Mucosa of descending colon (tissue), 3 donors: ENCODE measurements around the gene ANKFY1. TPM values are rescaled to one million over a fixed set of nuclear protein-coding genes. Genes with fewer than 3 reads are reported as not detected.
A peak's percentile ranks its signal among the peaks of the same experiment; 100 is the strongest.
"Not testable (repeated sequence)": the region's sequence is repeated elsewhere in the genome, so short reads cannot be mapped to it uniquely, and the experiment has no call there.

Experiments used
- ATAC-seq: fragments of 200-7000 bp; cut with Tn5 transposase; one replicate; pipeline ENCODE4 v1.9.1; 2020; ENCODE audit warnings: mild to moderate bottlenecking, moderate library complexity
- DNase-seq, 3 donors: peaks; one replicate each; pipeline ENCODE4 v3.0.0-alpha.2; 2020
- H3K36me3 ChIP-seq: fragments of 200-600 bp; one replicate; pipeline ENCODE4 v1.8.0; 2021; ENCODE audit warnings: low read depth, mild to moderate bottlenecking
- H3K4me1 ChIP-seq: fragments of 200-600 bp; one replicate; pipeline ENCODE4 v1.8.0; 2021; ENCODE audit warnings: low read depth, mild to moderate bottlenecking
- H3K4me3 ChIP-seq: fragments of 200-600 bp; one replicate; pipeline ENCODE4 v1.8.0; 2021; ENCODE audit warnings: mild to moderate bottlenecking
- H3K9me3 ChIP-seq: fragments of 200-600 bp; one replicate; pipeline ENCODE4 v1.8.0; 2021; ENCODE audit warnings: mild to moderate bottlenecking
- intact Hi-C, 2 donors: fragments of 100-400 bp; cut with DNase I in 1 of 2; cut with micrococcal nuclease in 1 of 2; formaldehyde crosslinking; loops; one replicate each; pipeline versions ENCODE4 v1.11.0 to v1.11.1; 2022; cut with DNase I, micrococcal nuclease
- total RNA-seq, 3 donors: library from RNA; stranded (reverse); fragmentation: NEBNext Ultra II Directional in 2 of 3; extraction: Animal tissue kit (Norgen Biotek cat#: 25700) in 2 of 3; gene quantifications; one replicate each; pipeline versions ENCODE4 v1.2.1 to v1.2.4, GENCODE V29; 2021 to 2023
- TF ChIP-seq, protein P1 (sequence below): fragments of 200-600 bp; IDR thresholded peaks from one replicate; pipeline ENCODE4 v1.8.0; 2022; ENCODE audit warnings: antibody characterized with exemption, mild to moderate bottlenecking
- donor health status: DM: no; HTN: no; CAD: no; lungs with moderate emphysema.
- donor health status: DM: no; HTN: no; CAD: no.
- donor health status: DM: no; HTN: yes; CAD: no.

Gene ANKFY1
- total RNA-seq, 3 donors from 2014 or later: 52.0 to 94.3 (median 59.5) TPM

GRCh38 chr17:4143563-4144421 lies 120.0 kb downstream of the ANKFY1 start:
- DNase-seq (peak; percentile 92 to 96 (median 95)), ATAC-seq (peak; percentile 76)
- Histone ChIP-seq H3K4me3 (peak overlapping the region; percentile 96), H3K9me3 (no peaks in the 10 kb centered on the region), H3K4me1 (peaks cover 38% of the 10 kb centered on the region), H3K36me3 (no peaks in the 10 kb centered on the region)
- TF ChIP-seq, protein P1, sequence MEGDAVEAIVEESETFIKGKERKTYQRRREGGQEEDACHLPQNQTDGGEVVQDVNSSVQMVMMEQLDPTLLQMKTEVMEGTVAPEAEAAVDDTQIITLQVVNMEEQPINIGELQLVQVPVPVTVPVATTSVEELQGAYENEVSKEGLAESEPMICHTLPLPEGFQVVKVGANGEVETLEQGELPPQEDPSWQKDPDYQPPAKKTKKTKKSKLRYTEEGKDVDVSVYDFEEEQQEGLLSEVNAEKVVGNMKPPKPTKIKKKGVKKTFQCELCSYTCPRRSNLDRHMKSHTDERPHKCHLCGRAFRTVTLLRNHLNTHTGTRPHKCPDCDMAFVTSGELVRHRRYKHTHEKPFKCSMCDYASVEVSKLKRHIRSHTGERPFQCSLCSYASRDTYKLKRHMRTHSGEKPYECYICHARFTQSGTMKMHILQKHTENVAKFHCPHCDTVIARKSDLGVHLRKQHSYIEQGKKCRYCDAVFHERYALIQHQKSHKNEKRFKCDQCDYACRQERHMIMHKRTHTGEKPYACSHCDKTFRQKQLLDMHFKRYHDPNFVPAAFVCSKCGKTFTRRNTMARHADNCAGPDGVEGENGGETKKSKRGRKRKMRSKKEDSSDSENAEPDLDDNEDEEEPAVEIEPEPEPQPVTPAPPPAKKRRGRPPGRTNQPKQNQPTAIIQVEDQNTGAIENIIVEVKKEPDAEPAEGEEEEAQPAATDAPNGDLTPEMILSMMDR: no peak
- intact Hi-C loops: no loop called here

- Histone ChIP-seq H3K9me3 (no peaks in the 10 kb centered on the region), H3K4me1 (peaks cover 52% of the 10 kb centered on the region), H3K36me3 (no peaks in the 10 kb centered on the region), H3K4me3 (peak overlapping the region; percentile 96)
- TF ChIP-seq, protein P1: no peak
- intact Hi-C loops: no loop called here
- peak; percentile 54 to 83 (median 74) for DNase-seq
- ATAC-seq: peak; percentile 15
These were observed 121.5 kb downstream of the ANKFY1 start for GRCh38 chr17:4142107-4142900.

GRCh38 chr17:4140125-4140524 lies 123.7 kb downstream of the ANKFY1 start:
- Histone ChIP-seq H3K9me3 (no peaks in the 10 kb centered on the region), H3K4me1 (peaks cover 61% of the 10 kb centered on the region), H3K4me3 (no peak overlapping the region), H3K36me3 (no peaks in the 10 kb centered on the region)
- TF ChIP-seq, protein P1: no peak
- DNase-seq (no peak), ATAC-seq (no peak)
- intact Hi-C loops: no loop called here

DNA sequence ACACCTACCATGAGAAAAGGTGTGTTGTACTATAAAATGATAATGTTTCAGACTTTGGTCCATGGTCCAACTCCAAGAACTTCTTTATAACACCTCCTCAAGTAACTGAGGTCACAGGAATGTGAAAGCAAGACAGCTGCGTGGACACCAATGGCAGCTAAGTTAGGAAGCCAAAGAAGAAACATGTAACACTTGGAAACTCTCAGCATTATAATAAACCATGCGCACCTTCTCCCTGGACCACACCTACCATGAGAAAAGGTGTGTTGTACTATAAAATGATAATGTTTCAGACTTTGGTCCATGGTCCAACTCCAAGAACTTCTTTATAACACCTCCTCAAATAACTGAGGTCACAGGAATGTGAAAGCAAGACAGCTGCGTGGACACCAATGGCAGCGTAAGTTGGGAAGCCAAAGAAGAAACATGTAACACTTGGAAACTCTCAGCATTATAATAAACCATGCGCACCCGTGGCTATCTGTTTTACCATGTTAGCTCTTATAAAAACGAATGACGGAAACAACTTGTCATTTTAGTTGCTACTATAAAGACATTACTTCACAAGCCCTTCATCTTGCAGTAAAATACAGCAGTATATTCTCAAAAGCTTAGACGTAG lies 124.8 kb downstream of the ANKFY1 start:
- H3K4me1 ChIP-seq: peaks cover 68% of the 10 kb centered on the region
- DNase-seq: peak in 1 of 3 donors; percentile 69
- H3K4me3 ChIP-seq, H3K9me3 ChIP-seq, intact Hi-C loops, H3K36me3 ChIP-seq: not testable (repeated sequence)
- ATAC-seq: peak; percentile 27

GRCh38 chr17:4136373-4136772 lies 127.4 kb downstream of the ANKFY1 start:
- Histone ChIP-seq H3K4me3 (no peak overlapping the region), H3K36me3 (no peaks in the 10 kb centered on the region), H3K9me3 (no peaks in the 10 kb centered on the region), H3K4me1 (peaks cover 72% of the 10 kb centered on the region)
- intact Hi-C loops: no loop called here
- ATAC-seq (peak; percentile 37), DNase-seq (peak; percentile 67 to 79 (median 74))
- TF ChIP-seq, protein P1: no peak
